H1 (cell line): ENCODE measurements around the gene TTBK1. TPM values are rescaled to one million over a fixed set of nuclear protein-coding genes. Genes with fewer than 3 reads are reported as not detected.
A peak's percentile ranks its signal among the peaks of the same experiment; 100 is the strongest.

ENCODE experiments used
- CTCF ChIA-PET: fragments of 300-600 bp; sonication (Branson Sonifier 250); formaldehyde crosslinking; loops from one replicate; lab custom pipeline; 2021; ENCODE audit not compliant: partially characterized antibody; lab: Charles Lee
- POLR2A ChIA-PET: fragments of 300-600 bp; sonication (Branson Sonifier 250); formaldehyde crosslinking; loops from one replicate; lab custom pipeline; 2021; ENCODE audit warnings: inconsistent platforms; ENCODE audit not compliant: partially characterized antibody; lab: Charles Lee
- DNase-seq, 2 experiments: peaks; one replicate each; pipeline versions ENCODE4 v3.0.0 to v3.0.0-alpha.2; 2010 to 2022; ENCODE audit warnings: low spot score in 2 of 2, low read depth in 1 of 2, mixed read lengths in 1 of 2
- FAIRE-seq: peaks from 2 replicates; lab custom pipeline; 2011; peaks lifted over from hg19 to GRCh38; lab: Jason Lieb, UNC
- H2AFZ ChIP-seq: 2 replicates; pipeline ENCODE4 v1.8.1; 2012; ENCODE audit warnings: low read length, inconsistent platforms
- H2AK5ac ChIP-seq: 2 replicates; pipeline ENCODE4 v1.6.1; 2013; ENCODE audit warnings: low read depth, low read length
- H2BK120ac ChIP-seq: replicated peaks from 2 replicates; pipeline ENCODE3; 2013; ENCODE audit warnings: low read depth, low read length, inconsistent platforms
- H2BK12ac ChIP-seq: 2 replicates; pipeline ENCODE4 v1.6.1; 2013; ENCODE audit warnings: low read depth, low read length
- H2BK15ac ChIP-seq: 2 replicates; pipeline ENCODE4 v1.6.1; 2013; ENCODE audit warnings: low read length
- H2BK20ac ChIP-seq: 2 replicates; pipeline ENCODE4 v1.6.1; 2013; ENCODE audit warnings: low read length
- H2BK5ac ChIP-seq: 2 replicates; pipeline ENCODE4 v1.6.1; 2013; ENCODE audit warnings: low read depth, low read length
- H3K14ac ChIP-seq: 2 replicates; pipeline ENCODE4 v1.6.1; 2013; ENCODE audit warnings: inconsistent platforms; ENCODE audit not compliant: insufficient read length
- H3K18ac ChIP-seq: 2 replicates; pipeline ENCODE4 v1.6.1; 2013; ENCODE audit warnings: low read length; ENCODE audit errors: extremely low read depth
- H3K23ac ChIP-seq: 2 replicates; pipeline ENCODE4 v1.6.1; 2013; ENCODE audit warnings: inconsistent platforms; ENCODE audit not compliant: insufficient read length
- H3K23me2 ChIP-seq: 2 replicates; pipeline ENCODE4 v1.6.1; 2013; ENCODE audit warnings: low read depth, low read length
- H3K27ac ChIP-seq: 2 replicates; pipeline ENCODE4 v1.6.1; 2011; ENCODE audit warnings: low read depth, low read length, inconsistent platforms
- H3K27me3 ChIP-seq, 4 experiments: replicated peaks in 1 of 4; 1 replicate in 1 of 4; 2 replicates in 3 of 4; pipeline versions ENCODE4 v1.6.1 to v1.8.1; 2011 to 2013; ENCODE audit warnings: low read length in 3 of 4, mild to moderate bottlenecking in 3 of 4, inconsistent platforms in 2 of 4, mixed read lengths in 2 of 4, moderate library complexity in 1 of 4; ENCODE audit not compliant: control insufficient read depth in 3 of 4, insufficient read depth in 3 of 4; ENCODE audit errors: extremely low read depth in 1 of 4
- H3K36me3 ChIP-seq, 4 experiments: 2 replicates each; pipeline versions ENCODE4 v1.6.1 to v1.8.1; 2011 to 2013; ENCODE audit warnings: mild to moderate bottlenecking in 4 of 4, low read length in 3 of 4, moderate library complexity in 2 of 4, control low read depth in 1 of 4, inconsistent platforms in 1 of 4; ENCODE audit not compliant: insufficient read depth in 4 of 4, control insufficient read depth in 2 of 4
- H3K4ac ChIP-seq: replicated peaks from 2 replicates; pipeline ENCODE3; 2013; ENCODE audit warnings: low read length, low read depth, mixed read lengths, inconsistent platforms; ENCODE audit not compliant: insufficient read length
- H3K4me1 ChIP-seq, 4 experiments: replicated peaks in 1 of 4; 1 replicate in 1 of 4; 2 replicates in 3 of 4; pipeline versions ENCODE4 v1.6.1 to v1.8.1; 2011 to 2013; ENCODE audit warnings: low read length in 3 of 4, inconsistent platforms in 2 of 4, mixed read lengths in 1 of 4; ENCODE audit not compliant: insufficient read depth in 4 of 4, control insufficient read depth in 3 of 4
- H3K4me2 ChIP-seq, 2 experiments: 2 replicates each; pipeline versions ENCODE4 v1.6.1 to v1.8.1; 2011 to 2013; ENCODE audit warnings: low read depth in 2 of 2, low read length in 2 of 2, control low read depth in 1 of 2, inconsistent platforms in 1 of 2, mild to moderate bottlenecking in 1 of 2; ENCODE audit not compliant: insufficient read depth in 1 of 2
- H3K4me3 ChIP-seq, 4 experiments: fragments of 200-600, 300-600 bp in 1 of 4; sonication (generic), shearing (Covaris generic), sonication (Bioruptor Twin) in 1 of 4; 2 replicates each; pipeline versions ENCODE4 v1.5.1 to v1.8.1; 2011 to 2016; ENCODE audit warnings: low read length in 4 of 4, low read depth in 3 of 4, control low read depth in 2 of 4, inconsistent platforms in 2 of 4, mild to moderate bottlenecking in 2 of 4, mixed read lengths in 1 of 4, moderate library complexity in 1 of 4; ENCODE audit not compliant: insufficient read depth in 2 of 4; ENCODE audit errors: extremely low read depth in 1 of 4
- H3K56ac ChIP-seq: replicated peaks from 2 replicates; pipeline ENCODE3; 2013; ENCODE audit warnings: low read depth, mild to moderate bottlenecking, mixed read lengths, low read length, inconsistent platforms; ENCODE audit not compliant: insufficient read length
- H3K79me1 ChIP-seq: 2 replicates; pipeline ENCODE4 v1.6.1; 2013; ENCODE audit warnings: low read depth, low read length, control low read depth
- H3K79me2 ChIP-seq, 2 experiments: 2 replicates each; pipeline versions ENCODE4 v1.6.1 to v1.8.1; 2012 to 2013; ENCODE audit warnings: low read length in 2 of 2, mild to moderate bottlenecking in 2 of 2, inconsistent platforms in 1 of 2; ENCODE audit not compliant: insufficient read depth in 2 of 2, control insufficient read depth in 1 of 2
- H3K9ac ChIP-seq, 4 experiments: replicated peaks in 1 of 4; 1 replicate in 1 of 4; 2 replicates in 3 of 4; pipeline versions ENCODE4 v1.6.1 to v1.8.1; 2011 to 2013; ENCODE audit warnings: low read depth in 3 of 4, low read length in 3 of 4, control low read depth in 2 of 4, mild to moderate bottlenecking in 2 of 4, moderate library complexity in 2 of 4, inconsistent platforms in 1 of 4; ENCODE audit errors: extremely low read depth in 1 of 4
- H3K9me3 ChIP-seq, 2 experiments: 2 replicates each; pipeline versions ENCODE4 v1.6.1 to v1.8.1; 2012 to 2013; ENCODE audit warnings: mild to moderate bottlenecking in 2 of 2, moderate library complexity in 2 of 2, control low read depth in 1 of 2, inconsistent platforms in 1 of 2, low read depth in 1 of 2, low read length in 1 of 2, mixed read lengths in 1 of 2; ENCODE audit not compliant: insufficient read depth in 2 of 2
- H4K20me1 ChIP-seq, 2 experiments: replicated peaks in 1 of 2; 2 replicates each; pipeline versions ENCODE3 to v1.8.1; 2011 to 2013; ENCODE audit warnings: inconsistent platforms in 2 of 2, low read length in 2 of 2, mild to moderate bottlenecking in 1 of 2; ENCODE audit not compliant: insufficient read depth in 2 of 2, control insufficient read depth in 1 of 2
- H4K5ac ChIP-seq: 2 replicates; pipeline ENCODE4 v1.6.1; 2013; ENCODE audit warnings: low read length, low read depth, mixed read lengths, inconsistent platforms; ENCODE audit not compliant: insufficient read length
- H4K8ac ChIP-seq: 2 replicates; pipeline ENCODE4 v1.8.0; 2013; ENCODE audit warnings: mild to moderate bottlenecking, moderate library complexity, low read length, inconsistent platforms; ENCODE audit not compliant: insufficient read depth; ENCODE audit errors: extremely low read depth
- H4K91ac ChIP-seq: replicated peaks from 2 replicates; pipeline ENCODE3; 2013; ENCODE audit warnings: low read length, mixed read lengths, inconsistent platforms; ENCODE audit not compliant: insufficient read length
- BACH1 ChIP-seq: IDR thresholded peaks from 2 replicates; pipeline ENCODE4 v1.6.1; 2012; ENCODE audit warnings: low read length, improper control_type of control experiment
- POU5F1 ChIP-seq: IDR thresholded peaks from 2 replicates; pipeline ENCODE4 v1.6.1; 2011; ENCODE audit warnings: low read depth, mild to moderate bottlenecking, low read length, moderate library complexity
- SIN3A ChIP-seq, 2 experiments: IDR thresholded peaks in 1 of 2; conservative IDR thresholded peaks in 1 of 2; 2 replicates each; pipeline ENCODE4 v1.6.1; 2011 to 2012; ENCODE audit warnings: low read length in 2 of 2, improper control_type of control experiment in 1 of 2, low read depth in 1 of 2, mild to moderate bottlenecking in 1 of 2
- TEAD4 ChIP-seq: IDR thresholded peaks from 2 replicates; pipeline ENCODE4 v1.6.1; 2012; ENCODE audit warnings: low read depth, low read length, inconsistent platforms, mixed read lengths
- YY1 ChIP-seq: IDR thresholded peaks from 2 replicates; pipeline ENCODE4 v1.6.1; 2011; ENCODE audit warnings: low read depth, mild to moderate bottlenecking, low read length
- WGBS, 2 experiments: shearing (Covaris generic) in 1 of 2; methylation state at CpG; one replicate each; pipeline versions ENCODE4 v1.1.6 to v1.1.7; 2013 to 2015; ENCODE audit warnings: low lambda C conversion rate in 2 of 2, mixed read lengths in 2 of 2, inconsistent platforms in 1 of 2, low coverage in 1 of 2, missing lambda C conversion rate in 1 of 2; ENCODE audit not compliant: insufficient replicate concordance in 2 of 2, insufficient coverage in 1 of 2, insufficient read length in 1 of 2; ENCODE audit errors: extremely low coverage in 1 of 2, missing lambda C conversion rate in 1 of 2; 5-methylcytosine and 5-hydroxymethylcytosine counted together
- polyA plus RNA-seq, 7 experiments: library from polyadenylated mRNA; depleted of rRNA in 3 of 7; stranded (reverse) in 5 of 7; unstranded in 2 of 7; fragments of >200 nt in 5 of 7; fragments of 200-250 nt in 2 of 7; gene quantifications; 1 replicate in 5 of 7; 2 replicates in 1 of 7; 4 replicates in 1 of 7; pipeline versions ENCODE4 v1.2.1 to v1.2.3, GENCODE V29; 2011 to 2013; ENCODE audit warnings: missing spikeins in 2 of 7, mixed read lengths in 2 of 7
- total RNA-seq: library from RNA; stranded (reverse); fragmentation: NEBNext Ultra II Directional; extraction: Animal tissue kit (Norgen Biotek cat#: 25700); gene quantifications from 2 replicates; pipeline ENCODE4 v1.2.1, GENCODE V29; 2021

The TTBK1 gene
- total and polyA plus RNA-seq, 2 of the 8 experiments (the other 6 are each of a cell fraction or from before 2014, with no cell fraction given): 0.53 to 1.6 TPM

GRCh38 chr6:43268782-43269272 lies 25.5 kb downstream of the TTBK1 start:
- Histone ChIP-seq H3K56ac (no peak overlapping the region), H3K79me2 (no peaks in the 10 kb centered on the region), H4K91ac (no peak overlapping the region), H2AFZ (no peak overlapping the region), H2BK20ac (peak overlapping the region; percentile 75; the same call in 1 of the 2 replicates), H4K20me1 (no peaks in the 10 kb centered on the region), H2BK120ac (no peak overlapping the region), H3K4ac (no peak overlapping the region), H3K23me2 (peaks cover 4% of the 10 kb centered on the region; the same call in 1 of the 2 replicates), H3K27ac (no peak overlapping the region), H3K36me3 (no peaks in the 10 kb centered on the region), H3K18ac (peak overlapping the region; percentile 62; the same call in 1 of the 2 replicates), H3K9me3 (no peaks in the 10 kb centered on the region), H2BK15ac (peak overlapping the region; percentile 83), H4K8ac (no peak overlapping the region), H3K79me1 (no peaks in the 10 kb centered on the region), H3K23ac (no peak overlapping the region), H2BK5ac (peak overlapping the region; percentile 40; the same call in 1 of the 2 replicates), H3K4me3 (peak overlapping the region in 2 of 4 experiments; percentile 19 to 54; a peak in 2 of 8 replicates), H4K5ac (no peak overlapping the region), H2AK5ac (peak overlapping the region; percentile 59), H3K4me1 (peaks cover 3 to 29% (median 17%) of the 10 kb centered on the region in 4 experiments), H3K9ac (no peak overlapping the region), H3K27me3 (peaks cover 2 to 42% (median 33%) of the 10 kb centered on the region in 4 experiments), H3K4me2 (peak overlapping the region; percentile 65 to 73; a peak in 3 of 4 replicates), H3K14ac (no peak overlapping the region), H2BK12ac (peak overlapping the region; percentile 69; the same call in 1 of the 2 replicates)
- CTCF ChIA-PET: interaction anchor here (0.6 to 9.4 kb wide), 21 partner anchors 10 to 239 kb away, joined by 3 to 78 read pairs (median 3); partner anchors contain the start of gene CRIP3
- DNase-seq: no peak
- POLR2A ChIA-PET: interaction anchor here (0.6 to 2.2 kb wide), 6 partner anchors 8 to 931 kb away, joined by 3 to 5 read pairs (median 5); no protein-coding TSS in a partner anchor
- no peak for FAIRE-seq
- TF ChIP-seq TEAD4: no peak
- no peak for TF ChIP-seq SIN3A (conservative IDR thresholded peaks at IDR 0.05 in 1 of 2, IDR thresholded peaks at IDR 0.05 in 1 of 2; ENCODE audit: low read depth in 1 of 2, low read length in 2 of 2)
- no peak for TF ChIP-seq YY1
- TF ChIP-seq BACH1: no peak
- no peak for TF ChIP-seq POU5F1
- 88% methylated on average over 10 of the region's 10 CpGs; no CpG with 5 or more reads in 1 of the 2 experiments for WGBS, 2 experiments
